Right lung (tissue), 5 donors: ENCODE measurements around the gene ARSG. TPM values are rescaled to one million over a fixed set of nuclear protein-coding genes. Genes with fewer than 3 reads are reported as not detected.

Experiments used
- polyA plus RNA-seq, 5 donors: library from polyadenylated mRNA; unstranded; fragments of 120-200 nt; gene quantifications; one replicate each; pipeline versions ENCODE4 v1.2.1 to v1.2.3, GENCODE V29; 2013; ENCODE audit warnings: inconsistent platforms in 1 of 5, low replicate concordance in 1 of 5; ENCODE audit not compliant: insufficient read length in 5 of 5, insufficient read depth in 1 of 5

Gene ARSG
- polyA plus RNA-seq, 5 donors, result 2.4 to 6.4 (median 4.1) TPM

Other genes starting within 250 kb of the ARSG start
- 10 to 100 TPM; 69.6 to 93.8 (median 81.5) TPM for gene AMZ2, start 43.5 kb upstream of the ARSG start, polyA plus RNA-seq
- 1 to 10 TPM in 1 of 5 donors, under 1 TPM in 4; 0.60 to 1.0 (median 0.76) TPM for gene SLC16A6, start 368 bp upstream of the ARSG start, polyA plus RNA-seq
- gene WIPI1, start 166.0 kb downstream of the ARSG start, polyA plus RNA-seq, result 10 to 100 TPM; 18.8 to 22.5 (median 21.4) TPM
- 100 to 1,000 TPM; 269 to 376 (median 352) TPM for gene PRKAR1A, start 220.9 kb downstream of the ARSG start, polyA plus RNA-seq